GM23338 (cell line): ENCODE measurements around the gene ARID1B. TPM values are rescaled to one million over a fixed set of nuclear protein-coding genes. Genes with fewer than 3 reads are reported as not detected.

Experiments used
- ATAC-seq: fragments of 200-7000 bp; cut with Tn5 transposase; 3 replicates; pipeline ENCODE4 v1.9.1; 2020
- DNase-seq: peaks from one replicate; pipeline ENCODE4 v3.0.0-alpha.2; 2015; ENCODE audit warnings: low spot score
- H2AFZ ChIP-seq: fragments of 200-600 bp; sonication (generic); 2 replicates; pipeline ENCODE4 v1.8.0; 2016; ENCODE audit warnings: antibody characterized with exemption, mild to moderate bottlenecking, moderate library complexity
- H3F3A ChIP-seq: fragments of 200-600 bp; sonication (generic); replicated peaks from 2 replicates; pipeline ENCODE4 v1.8.0; 2017; ENCODE audit warnings: antibody characterized with exemption, mixed run types, low read depth
- H3K27ac ChIP-seq: fragments of 200-600 bp; sonication (generic); 2 replicates; pipeline ENCODE4 v1.6.1; 2016; ENCODE audit warnings: low read depth
- H3K27me3 ChIP-seq: fragments of 200-600 bp; sonication (generic); 2 replicates; pipeline ENCODE4 v1.8.0; 2016; ENCODE audit warnings: mild to moderate bottlenecking, mixed run types, moderate library complexity; ENCODE audit not compliant: insufficient read depth
- H3K36me3 ChIP-seq: fragments of 200-600 bp; sonication (generic); 2 replicates; pipeline ENCODE4 v1.8.0; 2016; ENCODE audit warnings: mild to moderate bottlenecking; ENCODE audit not compliant: insufficient read depth
- H3K4me1 ChIP-seq: fragments of 200-600 bp; sonication (generic); 2 replicates; pipeline ENCODE4 v1.8.0; 2016; ENCODE audit warnings: mild to moderate bottlenecking, moderate library complexity; ENCODE audit not compliant: insufficient read depth
- H3K4me2 ChIP-seq: fragments of 200-600 bp; sonication (generic); 2 replicates; pipeline ENCODE4 v1.7.1; 2017; ENCODE audit warnings: mixed run types
- H3K4me3 ChIP-seq: fragments of 200-600 bp; sonication (generic); 2 replicates; pipeline ENCODE4 v1.6.1; 2016; ENCODE audit warnings: mixed run types
- H3K79me2 ChIP-seq: fragments of 200-600 bp; sonication (generic); replicated peaks from 2 replicates; pipeline ENCODE4 v1.8.0; 2017; ENCODE audit warnings: mild to moderate bottlenecking; ENCODE audit not compliant: insufficient read depth
- H3K9me2 ChIP-seq: fragments of 200-600 bp; sonication (generic); 2 replicates; pipeline ENCODE4 v1.8.0; 2017; ENCODE audit not compliant: insufficient read depth
- H4K20me1 ChIP-seq: fragments of 200-600 bp; sonication (generic); replicated peaks from 2 replicates; pipeline ENCODE4 v1.8.0; 2017; ENCODE audit warnings: mild to moderate bottlenecking; ENCODE audit not compliant: insufficient read depth
- H3K27ac Mint-ChIP-seq: 2 replicates; pipeline ENCODE4 v1.8.0; 2020; ENCODE audit warnings: inconsistent platforms, mild to moderate bottlenecking, moderate library complexity, mixed read lengths
- H3K27me3 Mint-ChIP-seq: 3 replicates; pipeline ENCODE4 v1.8.0; 2022; ENCODE audit warnings: low read depth, mild to moderate bottlenecking, moderate library complexity, mixed read lengths, inconsistent platforms; ENCODE audit not compliant: insufficient read depth, poor library complexity
- H3K36me3 Mint-ChIP-seq: 3 replicates; pipeline ENCODE4 v1.8.0; 2021; ENCODE audit warnings: low read depth, mild to moderate bottlenecking, inconsistent platforms, moderate library complexity, mixed read lengths
- H3K4me1 Mint-ChIP-seq: 3 replicates; pipeline ENCODE4 v1.8.0; 2020; ENCODE audit warnings: mild to moderate bottlenecking, inconsistent platforms, mixed read lengths
- H3K4me3 Mint-ChIP-seq: 3 replicates; pipeline ENCODE4 v1.8.0; 2021; ENCODE audit warnings: moderate library complexity, mild to moderate bottlenecking, inconsistent platforms, mixed read lengths
- H3K9me3 Mint-ChIP-seq: 3 replicates; pipeline ENCODE4 v1.8.0; 2020; ENCODE audit warnings: moderate library complexity, mild to moderate bottlenecking, inconsistent platforms, mixed read lengths
- CREB1 ChIP-seq: fragments of 250-450 bp; sonication (Bioruptor Pico); IDR thresholded peaks from 2 replicates; pipeline ENCODE4 v1.5.0; 2020; ENCODE audit warnings: low read depth, mild to moderate bottlenecking, moderate library complexity
- CTCF ChIP-seq, 2 experiments: fragments of 200-600 bp in 1 of 2; sonication (generic) in 1 of 2; conservative IDR thresholded peaks; 2 replicates each; pipeline versions ENCODE4 v1.5.1 to v1.6.1; 2016 to 2017; ENCODE audit warnings: antibody characterized with exemption in 2 of 2, low read depth in 2 of 2, mild to moderate bottlenecking in 2 of 2, moderate library complexity in 1 of 2
- ETS1 ChIP-seq: IDR thresholded peaks from 2 replicates; pipeline ENCODE4 v1.6.1; 2016; ENCODE audit warnings: antibody characterized with exemption
- EZH2 ChIP-seq: fragments of 200-600 bp; sonication (generic); IDR thresholded peaks from one replicate; pipeline ENCODE4 v1.8.0; 2017; ENCODE audit warnings: antibody characterized with exemption, mild to moderate bottlenecking, low read depth; ENCODE audit not compliant: unreplicated experiment
- EZH2phosphoT487 ChIP-seq: fragments of 200-600 bp; sonication (generic); IDR thresholded peaks from one replicate; pipeline ENCODE4 v1.8.1; 2018; ENCODE audit warnings: antibody characterized with exemption; ENCODE audit not compliant: unreplicated experiment
- JUNB ChIP-seq: IDR thresholded peaks from one replicate; pipeline ENCODE4 v1.6.1; 2016; ENCODE audit warnings: antibody characterized with exemption; ENCODE audit not compliant: unreplicated experiment
- NANOG ChIP-seq: IDR thresholded peaks from 2 replicates; pipeline ENCODE4 v1.6.1; 2016; ENCODE audit warnings: antibody characterized with exemption, borderline replicate concordance
- POLR2AphosphoS5 ChIP-seq: IDR thresholded peaks from 2 replicates; pipeline ENCODE4 v1.6.1; 2016; ENCODE audit warnings: antibody characterized with exemption, low read depth
- REST ChIP-seq: IDR thresholded peaks from one replicate; pipeline ENCODE4 v1.6.1; 2018; ENCODE audit warnings: antibody characterized with exemption; ENCODE audit not compliant: unreplicated experiment
- STAT1 ChIP-seq: IDR thresholded peaks from one replicate; pipeline ENCODE4 v1.6.1; 2016; ENCODE audit warnings: antibody characterized with exemption; ENCODE audit not compliant: unreplicated experiment
- ZNF114 ChIP-seq: fragments of 250-450 bp; sonication (Bioruptor Pico); IDR thresholded peaks from 2 replicates; pipeline ENCODE4 v1.5.0; 2020; ENCODE audit warnings: mild to moderate bottlenecking, moderate library complexity
- ZNF462 ChIP-seq: fragments of 250-450 bp; sonication (Bioruptor Pico); IDR thresholded peaks from 2 replicates; pipeline ENCODE4 v1.5.0; 2020; ENCODE audit warnings: mild to moderate bottlenecking, moderate library complexity
- polyA plus RNA-seq: library from polyadenylated mRNA; unstranded; fragments of >200 nt; fragmentation: Nextera tagmentation; extraction: Ambion mirVana; gene quantifications from 2 replicates; pipeline ENCODE4 v1.2.1, GENCODE V29; 2016
- total RNA-seq: library from RNA; depleted of rRNA; stranded (reverse); fragments of >200 nt; shearing (Covaris generic); gene quantifications from 2 replicates; pipeline ENCODE4 v1.2.3, GENCODE V29; 2014

ARID1B gene
- total and polyA plus RNA-seq, 2 experiments from 2014 or later: 59.3 to 72.2 TPM

- no peak for TF ChIP-seq ZNF462 (CRISPR knock-in tag)
- no peak for TF ChIP-seq JUNB
These were observed 259.1 kb downstream of the ARID1B start (continued) for GRCh38 chr6:157036245-157036711.

- no peak overlapping the region for H3K27ac Mint-ChIP-seq
- peak overlapping the region; percentile 27; the same call in 1 of the 2 replicates for H3K4me3 ChIP-seq
- no peaks in the 10 kb centered on the region for H3K27me3 ChIP-seq
- peaks cover 23% of the 10 kb centered on the region for H3K4me1 Mint-ChIP-seq
- no peaks in the 10 kb centered on the region for H3F3A ChIP-seq
- DNase-seq (peak; percentile 44), ATAC-seq (peak; percentile 61)
- H3K4me1 ChIP-seq: peaks cover 45% of the 10 kb centered on the region
- H3K9me2 ChIP-seq: no peaks in the 10 kb centered on the region
- no peaks in the 10 kb centered on the region for H3K36me3 ChIP-seq
- peaks cover 5% of the 10 kb centered on the region for H3K27me3 Mint-ChIP-seq
- peak overlapping the region; percentile 64 for H3K4me2 ChIP-seq
- H3K9me3 Mint-ChIP-seq: no peaks in the 10 kb centered on the region
- no peak overlapping the region for H3K4me3 Mint-ChIP-seq
- peak overlapping the region; percentile 36 for H3K27ac ChIP-seq
- H3K36me3 Mint-ChIP-seq: no peaks in the 10 kb centered on the region
- no peaks in the 10 kb centered on the region for H4K20me1 ChIP-seq
- H3K79me2 ChIP-seq: peaks cover 30% of the 10 kb centered on the region
- no peak overlapping the region for H2AFZ ChIP-seq
- no peak for TF ChIP-seq EZH2
- TF ChIP-seq CTCF (conservative IDR thresholded peaks at IDR 0.05; ENCODE audit: low read depth in 2 of 2): no peak
- no peak for TF ChIP-seq STAT1
- TF ChIP-seq POLR2AphosphoS5: no peak
- TF ChIP-seq JUNB: no peak
- no peak for TF ChIP-seq EZH2phosphoT487
- no peak for TF ChIP-seq NANOG
- TF ChIP-seq CREB1 (CRISPR knock-in tag): no peak
- TF ChIP-seq ETS1: no peak
- TF ChIP-seq REST: no peak
- TF ChIP-seq ZNF114: no peak
These were observed 260.0 kb downstream of the ARID1B start for GRCh38 chr6:157037165-157037564.
